HEK293 (cell line): ENCODE results near the gene RPL7A.
A peak's percentile ranks its signal among the peaks of the same experiment; 100 is the strongest.

Experiments used
- CTCF ChIA-PET: fragments of 350-600 bp; formaldehyde crosslinking; extraction: SDS; loops from one replicate; lab custom pipeline; 2021; ENCODE audit warnings: antibody characterized with exemption; lab: Yijun Ruan, JAX
- POLR2A ChIA-PET: fragments of 300-600 bp; formaldehyde crosslinking; extraction: SDS; loops from one replicate; lab custom pipeline; 2020; ENCODE audit warnings: antibody characterized with exemption, inconsistent platforms; lab: Yijun Ruan, JAX
- H3K27ac ChIP-seq: fragments of 200-500 bp; sonication (Bioruptor generic); 2 replicates; pipeline ENCODE4 v1.5.1; 2014; ENCODE audit warnings: low read depth, low read length, control low read depth, inconsistent platforms; ENCODE audit errors: extremely low read depth
- H3K36me3 ChIP-seq, 2 experiments: fragments of 200-500 bp in 1 of 2; sonication (Bioruptor generic) in 1 of 2; 1 replicate in 1 of 2; 2 replicates in 1 of 2; pipeline ENCODE4 v1.5.1; 2014 to 2017; ENCODE audit warnings: inconsistent platforms in 2 of 2, low read length in 2 of 2; ENCODE audit not compliant: control insufficient read depth in 2 of 2, insufficient read depth in 1 of 2
- H3K4me1 ChIP-seq: fragments of 200-500 bp; sonication (Bioruptor generic); 2 replicates; pipeline ENCODE4 v1.5.1; 2014; ENCODE audit warnings: mild to moderate bottlenecking, low read length, inconsistent platforms; ENCODE audit not compliant: control insufficient read depth, insufficient read depth
- H3K4me3 ChIP-seq: 2 replicates; pipeline ENCODE4 v1.5.1; 2011; ENCODE audit warnings: low read depth, mild to moderate bottlenecking, control low read depth, low read length, moderate library complexity
- H3K9me3 ChIP-seq: fragments of 200-500 bp; sonication (Bioruptor generic); 2 replicates; pipeline ENCODE4 v1.5.1; 2014; ENCODE audit warnings: low read depth, low read length, inconsistent platforms; ENCODE audit not compliant: control insufficient read depth, insufficient read depth
- HIC1 ChIP-seq: fragments of 450-650 bp; formaldehyde crosslinking; IDR thresholded peaks from 2 replicates; pipeline ENCODE4 v1.5.1; 2016; ENCODE audit warnings: missing biosample characterization, missing genetic modification characterization
- KLF7 ChIP-seq: fragments of 450-650 bp; formaldehyde crosslinking; IDR thresholded peaks from 2 replicates; pipeline ENCODE4 v1.5.1; 2016; ENCODE audit warnings: missing biosample characterization, missing genetic modification characterization, borderline replicate concordance
- SALL2 ChIP-seq: fragments of 450-650 bp; formaldehyde crosslinking; IDR thresholded peaks from 2 replicates; pipeline ENCODE4 v1.5.0; 2017; ENCODE audit warnings: missing biosample characterization, mild to moderate bottlenecking, missing genetic modification characterization, borderline replicate concordance
- YY2 ChIP-seq: fragments of 450-650 bp; formaldehyde crosslinking; IDR thresholded peaks from 2 replicates; pipeline ENCODE4 v1.5.1; 2016; ENCODE audit warnings: missing biosample characterization, missing genetic modification characterization
- ZBTB49 ChIP-seq: fragments of 450-650 bp; formaldehyde crosslinking; IDR thresholded peaks from 2 replicates; pipeline ENCODE4 v1.5.1; 2016; ENCODE audit warnings: missing biosample characterization, missing genetic modification characterization, low read depth
- ZNF112 ChIP-seq: fragments of 450-650 bp; formaldehyde crosslinking; IDR thresholded peaks from 2 replicates; pipeline ENCODE4 v1.5.0; 2017; ENCODE audit warnings: missing biosample characterization, missing genetic modification characterization
- ZNF133 ChIP-seq: fragments of 450-650 bp; formaldehyde crosslinking; IDR thresholded peaks from 2 replicates; pipeline ENCODE4 v1.5.1; 2016; ENCODE audit warnings: missing biosample characterization, missing genetic modification characterization
- ZNF211 ChIP-seq: fragments of 450-650 bp; formaldehyde crosslinking; IDR thresholded peaks from 2 replicates; pipeline ENCODE4 v1.5.1; 2016; ENCODE audit warnings: low read depth, missing biosample characterization, missing genetic modification characterization
- ZNF248 ChIP-seq: fragments of 450-650 bp; formaldehyde crosslinking; IDR thresholded peaks from 2 replicates; pipeline ENCODE4 v1.5.1; 2017; ENCODE audit warnings: missing biosample characterization, missing genetic modification characterization
- ZNF266 ChIP-seq: fragments of 450-650 bp; formaldehyde crosslinking; IDR thresholded peaks from 2 replicates; pipeline ENCODE4 v1.5.1; 2016; ENCODE audit warnings: missing biosample characterization, missing genetic modification characterization, low read depth
- ZNF302 ChIP-seq: fragments of 450-650 bp; formaldehyde crosslinking; IDR thresholded peaks from 2 replicates; pipeline ENCODE4 v1.5.1; 2016; ENCODE audit warnings: missing biosample characterization, missing genetic modification characterization, low read depth
- ZNF311 ChIP-seq: fragments of 450-650 bp; formaldehyde crosslinking; IDR thresholded peaks from 2 replicates; pipeline ENCODE4 v1.5.1; 2017; ENCODE audit warnings: missing biosample characterization, missing genetic modification characterization, borderline replicate concordance
- ZNF398 ChIP-seq: fragments of 450-650 bp; formaldehyde crosslinking; IDR thresholded peaks from 2 replicates; pipeline ENCODE4 v1.5.1; 2017; ENCODE audit warnings: missing biosample characterization, missing genetic modification characterization
- ZNF449 ChIP-seq: fragments of 450-650 bp; formaldehyde crosslinking; IDR thresholded peaks from 2 replicates; pipeline ENCODE4 v1.5.1; 2017; ENCODE audit warnings: missing biosample characterization, mild to moderate bottlenecking, missing genetic modification characterization, moderate library complexity
- ZNF473 ChIP-seq: fragments of 450-650 bp; formaldehyde crosslinking; IDR thresholded peaks from 2 replicates; pipeline ENCODE4 v1.5.1; 2017; ENCODE audit warnings: missing biosample characterization, missing genetic modification characterization
- ZNF488 ChIP-seq: fragments of 450-650 bp; formaldehyde crosslinking; IDR thresholded peaks from 2 replicates; pipeline ENCODE4 v1.5.1; 2016; ENCODE audit warnings: missing biosample characterization, missing genetic modification characterization
- ZNF513 ChIP-seq: fragments of 450-650 bp; IDR thresholded peaks from 2 replicates; pipeline ENCODE4 v1.5.1; 2018; ENCODE audit warnings: missing biosample characterization, missing genetic modification characterization
- ZNF521 ChIP-seq: fragments of 450-650 bp; formaldehyde crosslinking; IDR thresholded peaks from 2 replicates; pipeline ENCODE4 v1.5.1; 2017; ENCODE audit warnings: missing biosample characterization, mild to moderate bottlenecking, missing genetic modification characterization
- ZNF658 ChIP-seq: fragments of 450-650 bp; formaldehyde crosslinking; IDR thresholded peaks from 2 replicates; pipeline ENCODE4; 2016; ENCODE audit warnings: missing biosample characterization, missing genetic modification characterization
- ZNF670 ChIP-seq: fragments of 450-650 bp; formaldehyde crosslinking; IDR thresholded peaks from 2 replicates; pipeline ENCODE4 v1.5.1; 2016; ENCODE audit warnings: missing biosample characterization, missing genetic modification characterization, low read depth
- ZNF747 ChIP-seq: fragments of 450-650 bp; formaldehyde crosslinking; IDR thresholded peaks from 2 replicates; pipeline ENCODE4 v1.5.1; 2016; ENCODE audit warnings: missing biosample characterization, missing genetic modification characterization
- ZNF785 ChIP-seq: fragments of 450-650 bp; formaldehyde crosslinking; IDR thresholded peaks from 2 replicates; pipeline ENCODE4 v1.5.1; 2016; ENCODE audit warnings: missing biosample characterization, missing genetic modification characterization
- ZNF792 ChIP-seq: fragments of 450-650 bp; formaldehyde crosslinking; IDR thresholded peaks from 2 replicates; pipeline ENCODE4 v1.5.1; 2016; ENCODE audit warnings: missing biosample characterization, missing genetic modification characterization
- ZSCAN16 ChIP-seq: fragments of 450-650 bp; formaldehyde crosslinking; IDR thresholded peaks from 2 replicates; pipeline ENCODE4 v1.5.1; 2016; ENCODE audit warnings: missing biosample characterization, missing genetic modification characterization

Gene RPL7A

GRCh38 chr9:133382507-133383141 is 34.6 kb downstream of the RPL7A start (continued):
- TF ChIP-seq ZNF449 (tag by site-specific recombination) (no peak), ZNF670 (tag by site-specific recombination) (no peak)

- POLR2A ChIA-PET = interaction anchor here (1.0 kb wide), 1 partner anchor 76 kb away, joined by 3 read pairs; the partner anchor contains the start of gene CACFD1
- CTCF ChIA-PET = interaction anchor here (0.7 kb wide), 1 partner anchor 106 kb away, joined by 3 read pairs; no protein-coding TSS in a partner anchor
- no peak overlapping the region for H3K4me3 ChIP-seq
- no peaks in the 10 kb centered on the region for H3K9me3 ChIP-seq
- no peaks in the 10 kb centered on the region for H3K36me3 ChIP-seq
- H3K4me1 ChIP-seq = peaks cover under 1% of the 10 kb centered on the region
- H3K27ac ChIP-seq = no peak overlapping the region
- TF ChIP-seq ZNF785 (tag by site-specific recombination) (0 out of 2 replicates have a peak, but pooled peaks have one; percentile 42), YY2 (tag by site-specific recombination) (peak; percentile 52; the same call in 1 of the 2 replicates), ZNF670 (tag by site-specific recombination) (0 out of 2 replicates have a peak, but pooled peaks have one; percentile 68), ZNF133 (tag by site-specific recombination) (peak; percentile 30; the same call in 1 of the 2 replicates), ZNF658 (tag by site-specific recombination) (peak; percentile 48; the same call in 1 of the 2 replicates), ZNF747 (tag by site-specific recombination) (0 out of 2 replicates have a peak, but pooled peaks have one; percentile 69), ZNF266 (no peak), ZNF112 (tag by site-specific recombination) (peak; percentile 61; the same call in 1 of the 2 replicates), ZNF792 (tag by site-specific recombination) (no peak), HIC1 (tag by site-specific recombination) (0 out of 2 replicates have a peak, but pooled peaks have one; percentile 24), ZNF521 (peak; percentile 81; the same call in 1 of the 2 replicates), ZNF248 (tag by site-specific recombination) (peak; percentile 70; the same call in 1 of the 2 replicates), KLF7 (tag by site-specific recombination) (no peak), ZBTB49 (tag by site-specific recombination) (no peak), ZNF302 (tag by site-specific recombination) (0 out of 2 replicates have a peak, but pooled peaks have one; percentile 16), SALL2 (tag by site-specific recombination) (peak; percentile 82; the same call in 1 of the 2 replicates), ZSCAN16 (tag by site-specific recombination) (0 out of 2 replicates have a peak, but pooled peaks have one; percentile 32), ZNF513 (tag by site-specific recombination) (peak; percentile 94), ZNF211 (tag by site-specific recombination) (no peak), ZNF398 (tag by site-specific recombination) (peak; percentile 23; the same call in 1 of the 2 replicates), ZNF488 (tag by site-specific recombination) (no peak), ZNF311 (peak; percentile 96; the same call in 1 of the 2 replicates), ZNF473 (peak; percentile 79; the same call in 1 of the 2 replicates)
Measured at GRCh38 chr9:133383438-133383837, 35.4 kb downstream of the RPL7A start.
